B cell (primary cell): Measurements from ENCODE around the gene TMEM97.

Source experiments
- CTCF ChIP-seq: fragments of 200-600 bp; IDR thresholded peaks from one replicate; pipeline ENCODE4 v1.8.0; 2022; ENCODE audit warnings: antibody characterized with exemption, mild to moderate bottlenecking
- EZH2 ChIP-seq: IDR thresholded peaks from 2 replicates; pipeline ENCODE4 v1.6.1; 2012; ENCODE audit warnings: borderline replicate concordance, low read depth, mild to moderate bottlenecking, moderate library complexity, low read length; ENCODE audit not compliant: insufficient read depth, poor library complexity, severe bottlenecking

GRCh38 chr17:28331891-28332420 is 13.0 kb downstream of the TMEM97 start:
- TF ChIP-seq CTCF (no peak), EZH2 (no peak)
